KMS-11 (cell line): ENCODE results near the gene MAFG.

Source experiments
- H2AFZ ChIP-seq: fragments of 200-600 bp; sonication (generic); 2 replicates; pipeline ENCODE4 v1.6.1; 2016; ENCODE audit warnings: antibody characterized with exemption, mixed run types, low read depth
- H3K27ac ChIP-seq: fragments of 200-600 bp; sonication (generic); 2 replicates; pipeline ENCODE4 v1.6.1; 2016; ENCODE audit warnings: mild to moderate bottlenecking, mixed run types
- H3K27me3 ChIP-seq: fragments of 200-600 bp; sonication (generic); 2 replicates; pipeline ENCODE4 v1.6.1; 2017; ENCODE audit warnings: mild to moderate bottlenecking, low read depth, mixed run types, moderate library complexity; ENCODE audit not compliant: insufficient read depth
- H3K36me3 ChIP-seq: fragments of 200-600 bp; sonication (generic); 2 replicates; pipeline ENCODE4 v1.6.1; 2017; ENCODE audit warnings: mild to moderate bottlenecking, mixed run types; ENCODE audit not compliant: insufficient read depth
- H3K4me1 ChIP-seq: fragments of 200-600 bp; sonication (generic); 2 replicates; pipeline ENCODE4 v1.6.1; 2016; ENCODE audit warnings: mild to moderate bottlenecking, low read depth, mixed run types; ENCODE audit not compliant: poor library complexity, severe bottlenecking
- H3K4me2 ChIP-seq: fragments of 200-600 bp; sonication (generic); 2 replicates; pipeline ENCODE4 v1.7.0; 2016; ENCODE audit warnings: mild to moderate bottlenecking, mixed run types
- H3K4me3 ChIP-seq: fragments of 200-600 bp; sonication (generic); IDR thresholded peaks from 2 replicates; pipeline ENCODE4 v1.6.1; 2017; ENCODE audit warnings: low read depth, low read length, mixed read lengths; ENCODE audit not compliant: insufficient read depth
- H3K79me2 ChIP-seq: fragments of 200-600 bp; sonication (generic); 2 replicates; pipeline ENCODE4 v1.6.1; 2016; ENCODE audit warnings: low read depth, mixed run types; ENCODE audit not compliant: insufficient read depth
- H3K9ac ChIP-seq: fragments of 200-600 bp; sonication (generic); 2 replicates; pipeline ENCODE4 v1.6.1; 2016; ENCODE audit warnings: mild to moderate bottlenecking, mixed run types
- H4K20me1 ChIP-seq: fragments of 200-600 bp; sonication (generic); 2 replicates; pipeline ENCODE4 v1.6.1; 2016; ENCODE audit warnings: mild to moderate bottlenecking, mixed run types; ENCODE audit not compliant: insufficient read depth
- CTCF ChIP-seq: fragments of 200-600 bp; sonication (generic); conservative IDR thresholded peaks from 2 replicates; pipeline ENCODE4 v1.6.1; 2017; ENCODE audit warnings: low read depth, mild to moderate bottlenecking, antibody characterized with exemption, low read length, moderate library complexity, mixed read lengths

MAFG gene

GRCh38 chr17:81879121-81879520 lies 48.4 kb downstream of the MAFG start:
- Histone ChIP-seq H3K27ac (no peak overlapping the region), H4K20me1 (no peaks in the 10 kb centered on the region), H3K79me2 (peaks cover 11% of the 10 kb centered on the region; the same call in 1 of the 2 replicates), H3K27me3 (no peaks in the 10 kb centered on the region), H3K9ac (no peak overlapping the region), H3K4me1 (no peaks in the 10 kb centered on the region), H3K36me3 (peaks cover 17% of the 10 kb centered on the region; the same call in 1 of the 2 replicates), H3K4me2 (no peak overlapping the region), H3K4me3 (no peak overlapping the region), H2AFZ (no peak overlapping the region)
- no peak for TF ChIP-seq CTCF

- H3K27me3 ChIP-seq, result no peaks in the 10 kb centered on the region
- no peaks in the 10 kb centered on the region for H4K20me1 ChIP-seq
- H3K4me2 ChIP-seq, result no peak overlapping the region
- peaks cover 11% of the 10 kb centered on the region; the same call in 1 of the 2 replicates for H3K79me2 ChIP-seq
- peaks cover 17% of the 10 kb centered on the region; the same call in 1 of the 2 replicates for H3K36me3 ChIP-seq
- no peak overlapping the region for H3K9ac ChIP-seq
- peaks cover 4% of the 10 kb centered on the region for H3K4me1 ChIP-seq
- no peak for TF ChIP-seq CTCF
- H2AFZ ChIP-seq, result no peak overlapping the region
- no peak overlapping the region for H3K4me3 ChIP-seq
- no peak overlapping the region for H3K27ac ChIP-seq
Measured at GRCh38 chr17:81878294-81878693, 49.2 kb downstream of the MAFG start.

GRCh38 chr17:81877569-81877968 lies 50.0 kb downstream of the MAFG start:
- Histone ChIP-seq H3K9ac (no peak overlapping the region), H3K4me1 (peaks cover 11% of the 10 kb centered on the region), H3K4me2 (no peak overlapping the region), H3K36me3 (peaks cover 17% of the 10 kb centered on the region; the same call in 1 of the 2 replicates), H3K27me3 (no peaks in the 10 kb centered on the region), H3K4me3 (no peak overlapping the region), H4K20me1 (no peaks in the 10 kb centered on the region), H3K79me2 (peaks cover 7% of the 10 kb centered on the region; the same call in 1 of the 2 replicates), H3K27ac (no peak overlapping the region), H2AFZ (no peak overlapping the region)
- TF ChIP-seq CTCF, result no peak

GRCh38 chr17:81871387-81872230 lies 55.9 kb downstream of the MAFG start:
- TF ChIP-seq CTCF, result peak; percentile 50
- Histone ChIP-seq H3K27ac (peak overlapping the region; percentile 100), H3K79me2 (peaks cover 31% of the 10 kb centered on the region), H4K20me1 (no peaks in the 10 kb centered on the region), H3K4me3 (no peak overlapping the region), H2AFZ (peak overlapping the region; percentile 87), H3K4me1 (peaks cover 36% of the 10 kb centered on the region), H3K36me3 (no peaks in the 10 kb centered on the region), H3K4me2 (peak overlapping the region; percentile 100), H3K9ac (peak overlapping the region; percentile 100), H3K27me3 (no peaks in the 10 kb centered on the region)
